SK-N-MC (cell line): ENCODE data around the gene RASL11B.

Source experiments
- EZH2 ChIP-seq: fragments of 200-600 bp; sonication (generic); IDR thresholded peaks from one replicate; pipeline ENCODE4 v1.6.1; 2017; ENCODE audit warnings: antibody characterized with exemption
- FOXP2 ChIP-seq: optimal IDR thresholded peaks from 2 replicates; pipeline ENCODE3; 2011; ENCODE audit warnings: mild to moderate bottlenecking, moderate library complexity; ENCODE audit not compliant: insufficient read depth; ENCODE audit errors: extremely low read length, control extremely low read depth
- POLR2AphosphoS5 ChIP-seq: IDR thresholded peaks from 2 replicates; pipeline ENCODE4 v1.6.1; 2012; ENCODE audit warnings: mild to moderate bottlenecking, low read depth, low read length, borderline replicate concordance

DNA sequence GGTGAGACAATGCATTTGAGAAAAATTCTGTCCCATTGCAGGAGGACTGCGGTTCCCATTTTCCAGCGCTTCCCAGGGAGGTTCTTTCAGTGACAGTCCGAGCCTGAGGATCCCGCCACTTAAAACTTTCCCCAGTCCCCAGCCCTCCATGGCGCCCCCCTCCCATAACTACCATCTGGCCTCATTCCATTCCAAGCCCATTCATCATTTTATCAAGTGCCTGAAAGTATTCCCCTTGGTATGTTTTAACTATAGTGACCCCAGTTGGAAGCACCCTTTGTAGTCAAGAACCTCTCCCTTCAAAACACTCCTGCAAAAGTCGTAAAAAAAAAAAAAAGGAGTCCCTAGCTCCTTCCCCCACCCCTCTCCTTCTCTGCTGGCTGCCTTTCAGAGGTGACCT lies 1.2 kb downstream of the RASL11B start:
- TF ChIP-seq EZH2 (no peak), POLR2AphosphoS5 (no peak), FOXP2 (no peak)
